ENCODE measurements around the gene HSD17B2. TPM values are rescaled to one million over a fixed set of nuclear protein-coding genes. Genes with fewer than 3 reads are reported as not detected.

The HSD17B2 gene
- total RNA-seq, 1 donor from 2014 or later, result 1.2 TPM

DNA sequence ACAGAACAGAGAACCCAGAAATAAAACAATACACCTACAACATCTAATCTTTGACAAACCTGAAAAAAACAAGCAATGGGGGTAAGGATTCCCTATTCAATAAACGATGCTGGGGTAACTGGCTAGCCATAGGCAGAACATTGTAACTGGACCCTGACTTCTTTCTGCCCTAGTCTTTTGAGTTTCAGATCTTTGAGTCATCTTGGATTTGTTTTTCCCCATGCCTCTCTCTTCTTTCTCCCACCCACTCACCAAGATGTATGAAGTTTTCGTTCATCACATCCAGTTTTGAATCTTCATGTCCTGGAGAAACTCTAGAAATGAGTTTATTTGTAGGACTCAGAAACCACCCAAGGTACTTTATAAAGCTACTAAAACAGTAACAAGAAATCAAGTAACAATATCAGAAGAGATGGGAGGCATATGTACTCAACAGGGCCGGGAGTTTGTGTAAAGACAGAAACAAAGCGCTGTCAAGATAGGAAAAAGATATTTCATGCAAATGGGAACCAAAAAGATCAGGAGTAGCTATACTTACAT lies 39.0 kb downstream of the HSD17B2 start:
- Mint-ChIP-seq H3K27ac (no peak overlapping the region), H3K27me3 (no peaks in the 10 kb centered on the region)

DNA sequence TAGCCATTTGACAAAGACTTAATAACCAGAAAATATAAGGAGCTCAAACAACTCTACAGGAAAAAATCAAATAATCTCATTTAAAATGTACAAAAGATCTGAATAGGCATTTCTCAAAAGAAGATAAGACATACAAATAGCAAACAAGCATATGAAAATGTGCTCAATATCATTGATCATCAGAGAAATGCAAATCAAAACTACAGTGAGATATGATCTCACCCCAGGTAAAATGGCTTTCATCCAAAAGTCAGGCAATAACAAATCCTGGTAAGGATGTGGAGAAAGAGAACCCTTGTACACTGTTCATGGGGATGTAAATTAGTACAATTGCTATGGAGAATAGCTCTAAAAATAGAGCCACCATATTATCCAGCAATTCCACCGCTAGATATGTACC lies 43.1 kb downstream of the HSD17B2 start:
- Mint-ChIP-seq H3K36me3 (ENCODE audit: insufficient read depth) (peaks cover 4% of the 10 kb centered on the region), H3K4me3 (ENCODE audit: low read depth) (no peak overlapping the region), H3K4me1 (ENCODE audit: low read depth) (peaks cover 1% of the 10 kb centered on the region), H3K27ac (no peak overlapping the region), H3K27me3 (no peaks in the 10 kb centered on the region), H3K9me3 (ENCODE audit: low read depth) (peaks cover 37% of the 10 kb centered on the region)
- no peak for DNase-seq (ENCODE audit: low spot score, unreplicated experiment)
- TF ChIP-seq, protein P1, sequence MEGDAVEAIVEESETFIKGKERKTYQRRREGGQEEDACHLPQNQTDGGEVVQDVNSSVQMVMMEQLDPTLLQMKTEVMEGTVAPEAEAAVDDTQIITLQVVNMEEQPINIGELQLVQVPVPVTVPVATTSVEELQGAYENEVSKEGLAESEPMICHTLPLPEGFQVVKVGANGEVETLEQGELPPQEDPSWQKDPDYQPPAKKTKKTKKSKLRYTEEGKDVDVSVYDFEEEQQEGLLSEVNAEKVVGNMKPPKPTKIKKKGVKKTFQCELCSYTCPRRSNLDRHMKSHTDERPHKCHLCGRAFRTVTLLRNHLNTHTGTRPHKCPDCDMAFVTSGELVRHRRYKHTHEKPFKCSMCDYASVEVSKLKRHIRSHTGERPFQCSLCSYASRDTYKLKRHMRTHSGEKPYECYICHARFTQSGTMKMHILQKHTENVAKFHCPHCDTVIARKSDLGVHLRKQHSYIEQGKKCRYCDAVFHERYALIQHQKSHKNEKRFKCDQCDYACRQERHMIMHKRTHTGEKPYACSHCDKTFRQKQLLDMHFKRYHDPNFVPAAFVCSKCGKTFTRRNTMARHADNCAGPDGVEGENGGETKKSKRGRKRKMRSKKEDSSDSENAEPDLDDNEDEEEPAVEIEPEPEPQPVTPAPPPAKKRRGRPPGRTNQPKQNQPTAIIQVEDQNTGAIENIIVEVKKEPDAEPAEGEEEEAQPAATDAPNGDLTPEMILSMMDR (IDR thresholded peaks at IDR 0.05; ENCODE audit: unreplicated experiment), result no peak

More for the DNA sequence above, 39.0 kb downstream of the HSD17B2 start:
- Mint-ChIP-seq H3K36me3 (ENCODE audit: insufficient read depth) (peaks cover 4% of the 10 kb centered on the region), H3K9me3 (ENCODE audit: low read depth) (peaks cover 29% of the 10 kb centered on the region), H3K4me3 (ENCODE audit: low read depth) (no peak overlapping the region), H3K4me1 (ENCODE audit: low read depth) (peaks cover 1% of the 10 kb centered on the region)
- TF ChIP-seq, protein P1 (IDR thresholded peaks at IDR 0.05; ENCODE audit: unreplicated experiment), result no peak
- DNase-seq (ENCODE audit: low spot score, unreplicated experiment), result no peak

DNA sequence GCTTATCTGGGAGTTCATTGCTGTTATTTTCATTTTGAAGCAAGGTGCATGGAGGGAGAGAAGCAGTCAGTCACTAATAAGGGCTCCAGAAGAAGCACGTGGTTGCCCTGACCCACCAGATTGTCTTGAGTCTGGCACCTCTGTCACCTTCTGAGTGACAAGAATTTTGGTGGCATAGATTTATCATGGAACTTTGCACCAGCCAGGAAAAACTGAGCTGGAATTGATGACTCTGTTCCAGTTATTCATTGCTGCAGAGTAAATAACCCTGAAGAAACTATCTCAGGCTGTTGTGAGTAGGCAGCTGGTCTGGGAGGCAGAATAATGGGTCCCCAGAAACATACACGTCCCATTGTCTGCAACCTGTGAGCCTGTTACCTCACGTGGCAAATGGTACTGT lies 44.8 kb downstream of the HSD17B2 start:
- H3K4me1 Mint-ChIP-seq (ENCODE audit: low read depth), result peaks cover 4% of the 10 kb centered on the region
- peaks cover 4% of the 10 kb centered on the region for H3K36me3 Mint-ChIP-seq (ENCODE audit: insufficient read depth)
- H3K27ac Mint-ChIP-seq, result no peak overlapping the region
- H3K4me3 Mint-ChIP-seq (ENCODE audit: low read depth), result no peak overlapping the region
- peaks cover 32% of the 10 kb centered on the region for H3K9me3 Mint-ChIP-seq (ENCODE audit: low read depth)
- no peaks in the 10 kb centered on the region for H3K27me3 Mint-ChIP-seq
- TF ChIP-seq, protein P1 (IDR thresholded peaks at IDR 0.05; ENCODE audit: unreplicated experiment), result no peak
- no peak for DNase-seq (ENCODE audit: low spot score, unreplicated experiment)

DNA sequence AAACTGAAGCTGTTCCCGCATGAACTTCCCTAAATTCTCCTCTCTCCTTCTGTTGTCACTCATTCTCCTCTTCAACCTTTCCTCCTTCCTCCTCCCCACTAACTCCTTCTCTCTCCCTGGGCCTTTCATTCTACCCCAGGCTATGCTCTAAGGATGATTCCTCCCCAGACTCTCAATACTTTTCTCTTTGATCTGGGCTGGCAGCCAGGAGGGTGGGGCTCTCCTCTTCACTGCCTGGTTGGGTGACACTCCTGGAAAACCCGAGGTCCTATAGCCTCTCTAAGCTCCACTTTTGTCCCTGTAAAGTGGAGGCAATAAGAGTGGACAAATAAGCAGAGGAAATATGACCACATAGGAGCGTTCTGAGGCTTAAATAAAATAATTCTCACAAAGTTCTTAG lies 46.2 kb downstream of the HSD17B2 start:
- TF ChIP-seq, protein P1 (IDR thresholded peaks at IDR 0.05; ENCODE audit: unreplicated experiment), result no peak
- H3K27ac Mint-ChIP-seq, result no peak overlapping the region
- peaks cover 4% of the 10 kb centered on the region for H3K36me3 Mint-ChIP-seq (ENCODE audit: insufficient read depth)
- H3K9me3 Mint-ChIP-seq (ENCODE audit: low read depth), result peaks cover 26% of the 10 kb centered on the region
- no peak for DNase-seq (ENCODE audit: low spot score, unreplicated experiment)
- H3K4me3 Mint-ChIP-seq (ENCODE audit: low read depth), result no peak overlapping the region
- peaks cover 4% of the 10 kb centered on the region for H3K4me1 Mint-ChIP-seq (ENCODE audit: low read depth)
- no peaks in the 10 kb centered on the region for H3K27me3 Mint-ChIP-seq

DNA sequence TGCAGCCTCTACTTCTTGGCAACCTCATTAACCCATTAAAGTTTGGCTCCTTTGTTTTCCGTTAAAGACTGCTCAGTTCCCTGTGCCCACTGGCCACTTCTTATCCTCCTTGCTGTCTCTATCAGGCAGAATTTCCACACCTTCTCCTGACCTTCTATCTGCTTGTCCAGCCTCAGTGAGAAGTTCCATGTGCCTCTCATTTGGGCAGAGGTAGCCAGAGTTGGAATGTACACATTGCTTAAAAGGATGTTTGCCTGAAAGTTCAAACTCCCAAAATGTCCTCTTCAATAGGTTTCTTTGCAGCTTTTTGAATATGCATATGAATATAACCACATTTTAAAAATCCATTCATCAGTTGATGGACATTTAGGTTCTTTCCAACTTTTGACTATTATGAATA lies 47.0 kb downstream of the HSD17B2 start:
- TF ChIP-seq, protein P1 (IDR thresholded peaks at IDR 0.05; ENCODE audit: unreplicated experiment), result no peak
- Mint-ChIP-seq H3K27ac (no peak overlapping the region), H3K4me3 (ENCODE audit: low read depth) (no peak overlapping the region), H3K4me1 (ENCODE audit: low read depth) (peaks cover 4% of the 10 kb centered on the region), H3K9me3 (ENCODE audit: low read depth) (peaks cover 23% of the 10 kb centered on the region), H3K36me3 (ENCODE audit: insufficient read depth) (peaks cover 3% of the 10 kb centered on the region), H3K27me3 (no peaks in the 10 kb centered on the region)
- DNase-seq (ENCODE audit: low spot score, unreplicated experiment), result no peak
